Lower leg skin (tissue), 3 donors: ENCODE measurements around the gene TNFAIP8L3.

Experiments used
- CTCF ChIP-seq, 3 donors: fragments of 450-650 bp; IDR thresholded peaks; one replicate each; pipeline ENCODE4 v1.5.1; 2016; ENCODE audit warnings: antibody characterized with exemption in 3 of 3, mild to moderate bottlenecking in 3 of 3, moderate library complexity in 2 of 3
- POLR2A ChIP-seq, 2 donors: fragments of 450-650 bp; IDR thresholded peaks; one replicate each; pipeline ENCODE4 v1.6.1; 2016 to 2017; ENCODE audit warnings: antibody characterized with exemption in 2 of 2, mild to moderate bottlenecking in 1 of 2, moderate library complexity in 1 of 2

GRCh38 chr15:51144021-51144532 lies 49.4 kb upstream of the TNFAIP8L3 start:
- TF ChIP-seq CTCF (IDR thresholded peaks at IDR 0.05) (no peak), POLR2A (IDR thresholded peaks at IDR 0.05) (no peak)
